B cell (primary cell): ENCODE measurements around the gene AQR. TPM values are rescaled to one million over a fixed set of nuclear protein-coding genes. Genes with fewer than 3 reads are reported as not detected.

Experiments used
- ATAC-seq: fragments of 200-7000 bp; cut with Tn5 transposase; one replicate; pipeline ENCODE4 v1.10.0; 2021; ENCODE audit warnings: low read depth, mild to moderate bottlenecking, moderate number of reproducible peaks, moderate library complexity
- CTCF ChIA-PET: fragments of 350-600 bp; sonication (Branson Sonifier 250); formaldehyde crosslinking; loops from one replicate; lab custom pipeline; 2021; ENCODE audit warnings: antibody characterized with exemption, inconsistent platforms; lab: Charles Lee
- POLR2A ChIA-PET: fragments of 350-600 bp; sonication (Branson Sonifier 250); formaldehyde crosslinking; loops from one replicate; lab custom pipeline; 2021; ENCODE audit warnings: antibody characterized with exemption; lab: Charles Lee
- DNase-seq: peaks from one replicate; pipeline ENCODE4 v3.0.0; 2013
- H2AFZ ChIP-seq: 2 replicates; pipeline ENCODE4 v1.6.1; 2012; ENCODE audit warnings: mild to moderate bottlenecking, low read depth, low read length; ENCODE audit not compliant: insufficient read depth, poor library complexity, severe bottlenecking
- H3K27ac ChIP-seq, 2 donors: 1 replicate in 1 of 2; 2 replicates in 1 of 2; pipeline ENCODE4 v1.5.1; 2012 to 2013; ENCODE audit warnings: low read length in 2 of 2, mild to moderate bottlenecking in 2 of 2, moderate library complexity in 1 of 2
- H3K27me3 ChIP-seq, 4 experiments: fragments of 200-600 bp in 1 of 4; sonication (generic) in 1 of 4; replicated peaks in 1 of 4; 1 replicate in 2 of 4; 2 replicates in 2 of 4; pipeline versions ENCODE4 v1.6.1 to v1.7.0; 2013 to 2016; ENCODE audit warnings: low read length in 3 of 4, mild to moderate bottlenecking in 2 of 4, mixed read lengths in 1 of 4, moderate library complexity in 1 of 4; ENCODE audit not compliant: insufficient read depth in 4 of 4, control insufficient read depth in 3 of 4; ENCODE audit errors: control extremely low read depth in 1 of 4
- H3K36me3 ChIP-seq, 2 experiments: replicated peaks in 1 of 2; 1 replicate in 1 of 2; 2 replicates in 1 of 2; pipeline versions ENCODE4 v1.6.1 to v1.7.1; 2013; ENCODE audit warnings: low read length in 1 of 2; ENCODE audit not compliant: insufficient read depth in 2 of 2, control insufficient read depth in 1 of 2; ENCODE audit errors: control extremely low read depth in 1 of 2, extremely low read depth in 1 of 2
- H3K4me1 ChIP-seq, 2 donors: fragments of 200-600 bp in 1 of 2; sonication (generic) in 1 of 2; 1 replicate in 1 of 2; 2 replicates in 1 of 2; pipeline versions ENCODE4 v1.5.1 to v1.6.1; 2013 to 2017; ENCODE audit warnings: low read length in 2 of 2; ENCODE audit not compliant: control insufficient read depth in 2 of 2, insufficient read depth in 2 of 2
- H3K4me2 ChIP-seq: replicated peaks from 2 replicates; pipeline ENCODE3; 2012; ENCODE audit warnings: mild to moderate bottlenecking, low read depth, low read length; ENCODE audit not compliant: poor library complexity, severe bottlenecking
- H3K4me3 ChIP-seq, 5 experiments: fragments of 200-600 bp in 1 of 5; sonication (generic) in 1 of 5; 1 replicate in 3 of 5; 2 replicates in 2 of 5; pipeline versions ENCODE4 v1.5.1 to v1.7.0; 2011 to 2016; ENCODE audit warnings: low read length in 4 of 5, mild to moderate bottlenecking in 4 of 5, low read depth in 2 of 5, control low read depth in 1 of 5, moderate library complexity in 1 of 5; ENCODE audit not compliant: insufficient read depth in 1 of 5; ENCODE audit errors: control extremely low read depth in 1 of 5, extremely low read depth in 1 of 5
- H3K79me2 ChIP-seq: fragments of 200-600 bp; sonication (generic); one replicate; pipeline ENCODE4 v1.6.0; 2016; ENCODE audit warnings: low read length; ENCODE audit not compliant: control insufficient read depth, insufficient read depth
- H3K9ac ChIP-seq: fragments of 200-600 bp; sonication (generic); 2 replicates; pipeline ENCODE4 v1.6.1; 2017; ENCODE audit warnings: mild to moderate bottlenecking, low read length, moderate library complexity
- H3K9me3 ChIP-seq, 3 donors: one replicate each; pipeline versions ENCODE4 v1.6.1 to v1.7.1; 2013; ENCODE audit warnings: low read length in 2 of 3; ENCODE audit not compliant: control insufficient read depth in 2 of 3, insufficient read depth in 1 of 3; ENCODE audit errors: control extremely low read depth in 1 of 3
- H4K20me1 ChIP-seq: 2 replicates; pipeline ENCODE4 v1.6.0; 2012; ENCODE audit warnings: mild to moderate bottlenecking, low read length; ENCODE audit not compliant: insufficient read depth, control insufficient read depth, poor library complexity, severe bottlenecking
- H3K27ac Mint-ChIP-seq: one replicate; pipeline ENCODE4 v1.8.0; 2021; ENCODE audit warnings: mixed read lengths
- H3K27me3 Mint-ChIP-seq: one replicate; pipeline ENCODE4 v1.8.0; 2021; ENCODE audit warnings: mixed read lengths
- H3K4me1 Mint-ChIP-seq: one replicate; pipeline ENCODE4 v1.8.0; 2021; ENCODE audit warnings: mixed read lengths
- H3K4me3 Mint-ChIP-seq: one replicate; pipeline ENCODE4 v1.8.0; 2021; ENCODE audit warnings: mixed read lengths
- H3K9me3 Mint-ChIP-seq: one replicate; pipeline ENCODE4 v1.8.0; 2022; ENCODE audit warnings: mixed read lengths; ENCODE audit not compliant: insufficient read depth
- CTCF ChIP-seq: fragments of 200-600 bp; IDR thresholded peaks from one replicate; pipeline ENCODE4 v1.8.0; 2022; ENCODE audit warnings: antibody characterized with exemption, mild to moderate bottlenecking
- EZH2 ChIP-seq: IDR thresholded peaks from 2 replicates; pipeline ENCODE4 v1.6.1; 2012; ENCODE audit warnings: borderline replicate concordance, low read depth, mild to moderate bottlenecking, moderate library complexity, low read length; ENCODE audit not compliant: insufficient read depth, poor library complexity, severe bottlenecking
- WGBS: methylation state at CpG from one replicate; pipeline ENCODE4 v1.1.5; 2013; ENCODE audit warnings: missing lambda C conversion rate; ENCODE audit not compliant: insufficient coverage; 5-methylcytosine and 5-hydroxymethylcytosine counted together
- intact Hi-C: fragments of 100-400 bp; cut with micrococcal nuclease; formaldehyde crosslinking; loops from one replicate; pipeline ENCODE4 v1.10.0; 2022
- polyA plus RNA-seq: library from polyadenylated mRNA; depleted of rRNA; stranded (reverse); fragments of >200 nt; gene quantifications from 2 replicates; pipeline ENCODE4 v1.2.3, GENCODE V29; 2012
- total RNA-seq, 2 donors: library from RNA; stranded (reverse); fragments of 120-200 nt in 1 of 2; gene quantifications; 1 replicate in 1 of 2; 2 replicates in 1 of 2; pipeline versions ENCODE4 v1.2.3 to v1.2.4, GENCODE V29; 2013 to 2022

Gene AQR
- total and polyA plus RNA-seq, 2 donors (not counting 1 experiment from before 2014, with no cell fraction given) = 24.2 to 41.7 TPM

- Histone ChIP-seq H3K4me1 (peaks cover 3 to 15% of the 10 kb centered on the region in 2 donors), H3K79me2 (no peaks in the 10 kb centered on the region), H3K4me3 (no peak overlapping the region), H3K36me3 (peaks cover 2 to 19% of the 10 kb centered on the region in 2 experiments), H3K9ac (peak overlapping the region; percentile 5), H4K20me1 (no peaks in the 10 kb centered on the region), H3K9me3 (peaks cover 0 to 5% (median 0%) of the 10 kb centered on the region in 3 donors), H3K27ac (peak overlapping the region in 1 of 2 donors; percentile 55), H3K4me2 (peak overlapping the region; percentile 22), H3K27me3 (no peaks in the 10 kb centered on the region), H2AFZ (no peak overlapping the region)
- peak overlapping the region; percentile 74 for H3K27ac Mint-ChIP-seq
- WGBS = no CpG with 5 or more reads among the region's 4 CpGs
- CTCF ChIA-PET = no interaction called here
- DNase-seq = peak; percentile 32
- POLR2A ChIA-PET = no interaction called here
- TF ChIP-seq CTCF = no peak
- no peak for TF ChIP-seq EZH2
- peak; percentile 63 for ATAC-seq
- peak overlapping the region; percentile 60 for H3K4me3 Mint-ChIP-seq
- H3K4me1 Mint-ChIP-seq = peaks cover 30% of the 10 kb centered on the region
- H3K9me3 Mint-ChIP-seq = no peaks in the 10 kb centered on the region
- no peaks in the 10 kb centered on the region for H3K27me3 Mint-ChIP-seq
- intact Hi-C loops = loop anchor here (10.0 kb wide), 1 partner anchor 57 kb away; the partner anchor contains the start of gene ACTC1
Observed at GRCh38 chr15:34851751-34852150, 117.8 kb downstream of the AQR start.

GRCh38 chr15:34851007-34851406 is 118.5 kb downstream of the AQR start:
- WGBS = no CpG with 5 or more reads among the region's 3 CpGs
- Mint-ChIP-seq H3K27ac (peak overlapping the region; percentile 74), H3K27me3 (no peaks in the 10 kb centered on the region), H3K4me3 (peak overlapping the region; percentile 60), H3K9me3 (no peaks in the 10 kb centered on the region), H3K4me1 (peaks cover 30% of the 10 kb centered on the region)
- intact Hi-C loops = loop anchor here (10.0 kb wide), 1 partner anchor 56 kb away; the partner anchor contains the start of gene ACTC1
- H3K4me3 ChIP-seq = no peak overlapping the region
- H3K27me3 ChIP-seq = no peaks in the 10 kb centered on the region
- ChIA-PET POLR2A (no interaction called here), CTCF (no interaction called here)
- peak overlapping the region; percentile 22 for H3K4me2 ChIP-seq
- no peak for TF ChIP-seq CTCF
- no peak for TF ChIP-seq EZH2
- H3K36me3 ChIP-seq = peaks cover 2 to 12% of the 10 kb centered on the region in 2 experiments
- H3K4me1 ChIP-seq = peaks cover 3 to 15% of the 10 kb centered on the region in 2 donors
- peak overlapping the region in 1 of 2 donors; percentile 55 for H3K27ac ChIP-seq
- H4K20me1 ChIP-seq = no peaks in the 10 kb centered on the region
- H3K9me3 ChIP-seq = peaks cover 0 to 5% (median 0%) of the 10 kb centered on the region in 3 donors
- no peak overlapping the region for H2AFZ ChIP-seq
- no peak for ATAC-seq
- DNase-seq = no peak
- no peaks in the 10 kb centered on the region for H3K79me2 ChIP-seq
- peak overlapping the region; percentile 25 for H3K9ac ChIP-seq
